Measurements from ENCODE around the gene PLXNA2.

The PLXNA2 gene

DNA sequence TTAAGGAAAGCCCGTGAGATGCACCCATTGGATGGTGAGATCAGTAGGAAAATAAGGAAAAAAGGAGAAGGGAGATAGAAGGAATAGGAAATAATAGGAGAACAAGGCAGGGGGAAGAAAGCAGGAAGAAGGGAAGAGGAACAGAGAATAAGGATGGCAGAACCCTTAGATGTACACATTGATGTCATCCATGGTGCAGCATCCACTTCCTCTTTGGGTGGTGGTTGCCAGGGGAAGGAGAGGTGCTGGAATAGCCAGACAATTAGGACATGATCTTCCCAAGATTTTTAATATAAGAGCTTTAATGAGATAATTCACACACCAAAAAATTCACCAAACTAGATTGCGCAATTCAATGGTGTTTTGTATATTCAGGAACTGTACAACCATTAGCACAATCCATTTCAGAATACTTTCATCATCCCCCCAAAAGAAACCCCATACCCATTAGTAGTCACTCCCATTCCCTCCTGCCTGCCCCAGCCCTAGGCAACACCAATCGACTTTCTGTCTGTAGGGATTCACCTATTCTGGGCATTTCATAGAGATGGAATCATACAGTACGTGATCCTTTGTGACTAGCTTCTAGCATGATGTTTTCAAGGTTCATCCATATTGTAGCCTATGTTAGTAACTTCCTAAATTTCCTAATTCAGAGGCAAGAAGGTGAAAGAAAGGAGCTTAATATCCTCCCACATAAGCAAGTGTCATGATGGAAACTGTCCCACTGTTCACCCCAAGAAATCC lies 121.4 kb downstream of the PLXNA2 start:
- ATAC-seq (ENCODE audit: insufficient read depth, low read depth): no peak
- Histone ChIP-seq H3K4me1 (ENCODE audit: insufficient read depth, low read length) (no peaks in the 10 kb centered on the region), H3K79me2 (ENCODE audit: insufficient read depth, low read length) (no peaks in the 10 kb centered on the region), H3K36me3 (ENCODE audit: insufficient read depth, low read length) (no peaks in the 10 kb centered on the region), H3K4me3 (ENCODE audit: low read depth in 1 of 2, low read length in 2 of 2) (no peak overlapping the region), H3K9me3 (ENCODE audit: insufficient read depth, low read length, severe bottlenecking) (no peaks in the 10 kb centered on the region), H3K27ac (ENCODE audit: low read length) (no peak overlapping the region), H3K27me3 (ENCODE audit: insufficient read depth, low read length, poor library complexity) (peaks cover 18% of the 10 kb centered on the region), H4K20me1 (ENCODE audit: insufficient read depth, low read length) (no peaks in the 10 kb centered on the region), H2AFZ (ENCODE audit: low read depth, low read length) (no peak overlapping the region), H3K9ac (ENCODE audit: low read depth, low read length) (no peak overlapping the region), H3K4me2 (ENCODE audit: insufficient read depth, low read length) (no peak overlapping the region)
- TF ChIP-seq, protein P1, sequence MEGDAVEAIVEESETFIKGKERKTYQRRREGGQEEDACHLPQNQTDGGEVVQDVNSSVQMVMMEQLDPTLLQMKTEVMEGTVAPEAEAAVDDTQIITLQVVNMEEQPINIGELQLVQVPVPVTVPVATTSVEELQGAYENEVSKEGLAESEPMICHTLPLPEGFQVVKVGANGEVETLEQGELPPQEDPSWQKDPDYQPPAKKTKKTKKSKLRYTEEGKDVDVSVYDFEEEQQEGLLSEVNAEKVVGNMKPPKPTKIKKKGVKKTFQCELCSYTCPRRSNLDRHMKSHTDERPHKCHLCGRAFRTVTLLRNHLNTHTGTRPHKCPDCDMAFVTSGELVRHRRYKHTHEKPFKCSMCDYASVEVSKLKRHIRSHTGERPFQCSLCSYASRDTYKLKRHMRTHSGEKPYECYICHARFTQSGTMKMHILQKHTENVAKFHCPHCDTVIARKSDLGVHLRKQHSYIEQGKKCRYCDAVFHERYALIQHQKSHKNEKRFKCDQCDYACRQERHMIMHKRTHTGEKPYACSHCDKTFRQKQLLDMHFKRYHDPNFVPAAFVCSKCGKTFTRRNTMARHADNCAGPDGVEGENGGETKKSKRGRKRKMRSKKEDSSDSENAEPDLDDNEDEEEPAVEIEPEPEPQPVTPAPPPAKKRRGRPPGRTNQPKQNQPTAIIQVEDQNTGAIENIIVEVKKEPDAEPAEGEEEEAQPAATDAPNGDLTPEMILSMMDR (IDR thresholded peaks at IDR 0.05; ENCODE audit: borderline replicate concordance, extremely low read depth, low read length, poor library complexity, severe bottlenecking): no peak
- no peak for TF ChIP-seq EZH2 (IDR thresholded peaks at IDR 0.05; ENCODE audit: borderline replicate concordance, low read depth, low read length, severe bottlenecking)
- no peak for DNase-seq

DNA sequence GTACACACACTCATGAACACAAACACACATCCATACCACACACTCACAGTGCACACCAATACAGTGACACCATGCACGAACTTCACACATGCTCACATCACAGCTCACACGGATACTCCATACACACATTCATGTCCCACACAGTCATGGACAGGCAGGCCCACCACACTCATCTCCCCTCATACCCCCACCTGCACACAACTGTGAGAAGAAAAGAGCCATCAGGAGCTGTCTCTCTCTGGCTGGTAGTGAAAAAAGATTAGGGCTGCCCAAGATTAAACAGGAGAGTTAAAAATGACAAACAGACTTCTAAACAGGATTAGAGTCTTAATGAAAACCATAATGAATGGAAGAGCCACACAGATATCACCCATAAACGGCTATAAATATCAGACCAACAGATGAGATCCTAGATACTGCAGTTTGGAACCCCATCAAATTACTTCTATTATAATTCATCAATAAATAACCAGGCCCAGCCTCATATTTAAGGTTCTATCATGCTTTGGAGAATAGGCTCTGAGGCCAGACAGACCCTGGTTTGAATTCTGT lies 122.3 kb downstream of the PLXNA2 start:
- Histone ChIP-seq H3K9ac (ENCODE audit: low read depth, low read length) (no peak overlapping the region), H3K4me3 (ENCODE audit: low read depth in 1 of 2, low read length in 2 of 2) (no peak overlapping the region), H4K20me1 (ENCODE audit: insufficient read depth, low read length) (no peaks in the 10 kb centered on the region), H3K36me3 (ENCODE audit: insufficient read depth, low read length) (no peaks in the 10 kb centered on the region), H3K4me1 (ENCODE audit: insufficient read depth, low read length) (no peaks in the 10 kb centered on the region), H3K9me3 (ENCODE audit: insufficient read depth, low read length, severe bottlenecking) (no peaks in the 10 kb centered on the region), H3K27me3 (ENCODE audit: insufficient read depth, low read length, poor library complexity) (peaks cover 10% of the 10 kb centered on the region), H2AFZ (ENCODE audit: low read depth, low read length) (no peak overlapping the region), H3K27ac (ENCODE audit: low read length) (no peak overlapping the region), H3K79me2 (ENCODE audit: insufficient read depth, low read length) (no peaks in the 10 kb centered on the region), H3K4me2 (ENCODE audit: insufficient read depth, low read length) (no peak overlapping the region)
- TF ChIP-seq, protein P1 (IDR thresholded peaks at IDR 0.05; ENCODE audit: borderline replicate concordance, extremely low read depth, low read length, poor library complexity, severe bottlenecking): no peak
- no peak for TF ChIP-seq EZH2 (IDR thresholded peaks at IDR 0.05; ENCODE audit: borderline replicate concordance, low read depth, low read length, severe bottlenecking)
- ATAC-seq (ENCODE audit: insufficient read depth, low read depth) (no peak), DNase-seq (no peak)

DNA sequence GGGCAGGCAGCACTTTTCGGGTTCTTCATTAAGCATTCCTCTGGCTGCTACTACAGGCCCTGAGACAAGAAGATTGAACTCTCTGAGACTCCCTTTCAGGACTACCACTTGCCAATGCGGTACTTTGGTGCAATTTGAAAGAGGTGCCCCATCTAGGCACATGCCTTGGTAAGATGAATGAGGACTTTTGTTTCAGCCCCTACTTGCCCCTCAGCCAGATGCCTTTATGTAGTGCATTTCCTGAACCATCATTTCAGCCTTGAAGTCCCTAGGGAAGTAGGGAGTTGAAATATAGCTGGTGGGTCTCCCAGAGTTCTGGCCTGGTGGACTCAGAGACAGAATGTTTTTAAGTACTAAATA lies 123.8 kb downstream of the PLXNA2 start:
- Histone ChIP-seq H3K9me3 (ENCODE audit: insufficient read depth, low read length, severe bottlenecking) (no peaks in the 10 kb centered on the region), H4K20me1 (ENCODE audit: insufficient read depth, low read length) (no peaks in the 10 kb centered on the region), H2AFZ (ENCODE audit: low read depth, low read length) (no peak overlapping the region), H3K27ac (ENCODE audit: low read length) (no peak overlapping the region), H3K4me1 (ENCODE audit: insufficient read depth, low read length) (no peaks in the 10 kb centered on the region), H3K27me3 (ENCODE audit: insufficient read depth, low read length, poor library complexity) (peaks cover 8% of the 10 kb centered on the region), H3K4me2 (ENCODE audit: insufficient read depth, low read length) (no peak overlapping the region), H3K4me3 (ENCODE audit: low read depth in 1 of 2, low read length in 2 of 2) (no peak overlapping the region), H3K9ac (ENCODE audit: low read depth, low read length) (no peak overlapping the region), H3K79me2 (ENCODE audit: insufficient read depth, low read length) (no peaks in the 10 kb centered on the region), H3K36me3 (ENCODE audit: insufficient read depth, low read length) (no peaks in the 10 kb centered on the region)
- TF ChIP-seq, protein P1 (IDR thresholded peaks at IDR 0.05; ENCODE audit: borderline replicate concordance, extremely low read depth, low read length, poor library complexity, severe bottlenecking): no peak
- TF ChIP-seq EZH2 (IDR thresholded peaks at IDR 0.05; ENCODE audit: borderline replicate concordance, low read depth, low read length, severe bottlenecking): no peak
- ATAC-seq (ENCODE audit: insufficient read depth, low read depth) (no peak), DNase-seq (no peak)
